Brain microvascular endothelial cell (primary cell): ENCODE data around the gene SPNS3.

Experiments used
- DNase-seq: peaks from one replicate; pipeline ENCODE4 v3.0.0-alpha.2; 2020
- H3K27ac ChIP-seq: fragments of 250-450 bp; sonication (Bioruptor Pico); 2 replicates; pipeline ENCODE4 v1.5.1; 2020; ENCODE audit warnings: mild to moderate bottlenecking, moderate library complexity
- H3K27me3 ChIP-seq: fragments of 250-450 bp; sonication (Bioruptor Pico); replicated peaks from 2 replicates; pipeline ENCODE4 v1.5.1; 2020; ENCODE audit warnings: mild to moderate bottlenecking
- H3K36me3 ChIP-seq: fragments of 250-450 bp; sonication (Bioruptor Pico); replicated peaks from 2 replicates; pipeline ENCODE4 v1.5.1; 2020; ENCODE audit warnings: mild to moderate bottlenecking
- H3K4me3 ChIP-seq: 2 replicates; pipeline ENCODE4 v1.5.1; 2011; ENCODE audit warnings: low read depth, mild to moderate bottlenecking, control low read depth, low read length, moderate library complexity
- CTCF ChIP-seq: IDR thresholded peaks from 2 replicates; pipeline ENCODE4 v1.5.1; 2011; ENCODE audit warnings: low read depth, mild to moderate bottlenecking, moderate library complexity, low read length, control low read depth, inconsistent platforms; ENCODE audit errors: missing control alignments
- in situ Hi-C: cut with HindIII; loops from 2 replicates; pipeline ENCODE4 v1.10.0; 2017; ENCODE audit warnings: low sequenced_read_pairs, low pct_ligation_motif_present

The SPNS3 gene

GRCh38 chr17:4476017-4476416, 42.3 kb downstream of the SPNS3 start:
- in situ Hi-C loops = no loop called here
- DNase-seq = no peak
- no peak for TF ChIP-seq CTCF

GRCh38 chr17:4476511-4477070, 42.9 kb downstream of the SPNS3 start:
- H3K27ac ChIP-seq = no peak overlapping the region
- no peaks in the 10 kb centered on the region for H3K27me3 ChIP-seq
- H3K4me3 ChIP-seq = no peak overlapping the region
- DNase-seq = no peak
- H3K36me3 ChIP-seq = no peaks in the 10 kb centered on the region
- no peak for TF ChIP-seq CTCF
- in situ Hi-C loops = no loop called here

More at GRCh38 chr17:4476017-4476416, 42.3 kb downstream of the SPNS3 start:
- Histone ChIP-seq H3K27ac (no peak overlapping the region), H3K4me3 (no peak overlapping the region), H3K27me3 (no peaks in the 10 kb centered on the region), H3K36me3 (no peaks in the 10 kb centered on the region)

- Histone ChIP-seq H3K27me3 (no peaks in the 10 kb centered on the region), H3K27ac (no peak overlapping the region), H3K36me3 (no peaks in the 10 kb centered on the region), H3K4me3 (no peak overlapping the region)
- DNase-seq = no peak
- TF ChIP-seq CTCF = no peak
- in situ Hi-C loops = no loop called here
Observed at GRCh38 chr17:4477255-4477791, 43.6 kb downstream of the SPNS3 start.

- H3K4me3 ChIP-seq = no peak overlapping the region
- no peak overlapping the region for H3K27ac ChIP-seq
- in situ Hi-C loops = no loop called here
- no peak for TF ChIP-seq CTCF
- no peaks in the 10 kb centered on the region for H3K27me3 ChIP-seq
- H3K36me3 ChIP-seq = no peaks in the 10 kb centered on the region
- no peak for DNase-seq
Observed at GRCh38 chr17:4478318-4478830, 44.6 kb downstream of the SPNS3 start.

- in situ Hi-C loops = no loop called here
- no peaks in the 10 kb centered on the region for H3K36me3 ChIP-seq
- TF ChIP-seq CTCF = no peak
- H3K4me3 ChIP-seq = no peak overlapping the region
- H3K27ac ChIP-seq = no peak overlapping the region
- no peak for DNase-seq
- H3K27me3 ChIP-seq = no peaks in the 10 kb centered on the region
Observed at GRCh38 chr17:4479340-4479981, 45.7 kb downstream of the SPNS3 start.
